GM18520 (cell line): ENCODE results near the gene DLG4.

Experiments used
- ATAC-seq: cut with Tn5 transposase; IDR thresholded peaks from one replicate; pipeline ENCODE4 v1.9.1; 2021; ENCODE audit not compliant: unreplicated experiment

Gene DLG4

GRCh38 chr17:7215652-7216180 is 3.9 kb downstream of the DLG4 start:
- no peak for ATAC-seq

GRCh38 chr17:7215136-7215638 is 4.4 kb downstream of the DLG4 start:
- no peak for ATAC-seq

GRCh38 chr17:7214300-7215135 is 5.1 kb downstream of the DLG4 start:
- peak; percentile 79 for ATAC-seq

- no peak for ATAC-seq
These were observed 5.7 kb downstream of the DLG4 start for GRCh38 chr17:7213895-7214299.

DNA sequence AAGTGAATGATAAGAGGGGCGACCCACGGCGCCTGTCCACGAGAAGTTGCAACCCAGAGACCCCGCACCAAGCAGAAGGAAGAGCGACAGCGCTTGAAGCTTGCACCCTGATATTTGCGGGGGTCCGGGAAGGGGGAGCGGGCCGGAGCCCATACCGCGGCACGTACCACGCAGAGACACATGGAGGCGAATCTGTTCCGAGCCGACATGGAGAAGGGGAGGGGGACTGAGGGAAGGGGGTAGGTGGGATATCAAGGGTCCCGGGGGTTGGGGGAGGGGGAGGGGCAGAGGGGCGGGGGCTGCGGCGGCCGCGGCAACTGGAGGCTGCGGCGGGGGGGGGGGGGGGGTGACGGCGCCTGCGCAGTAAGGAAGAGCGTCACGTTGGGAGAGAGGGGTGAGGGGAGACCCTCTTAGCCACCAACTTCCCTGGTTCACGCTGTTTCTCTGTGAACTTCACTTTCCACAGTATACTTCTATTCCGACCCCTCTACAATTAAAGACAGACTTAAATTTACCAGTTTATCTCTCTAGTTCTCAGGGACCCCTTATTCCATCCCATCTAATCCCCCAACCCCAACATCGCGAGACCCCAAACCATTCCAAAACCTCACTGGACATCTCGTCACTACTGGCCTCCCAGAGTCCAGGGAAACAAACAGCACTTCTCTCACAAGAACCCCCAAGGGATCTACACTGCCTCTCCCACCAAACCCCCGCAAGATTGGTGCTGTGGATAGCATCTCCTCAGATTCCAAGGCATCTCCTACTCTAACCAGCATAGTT is 8.0 kb downstream of the DLG4 start:
- ATAC-seq: no peak

DNA sequence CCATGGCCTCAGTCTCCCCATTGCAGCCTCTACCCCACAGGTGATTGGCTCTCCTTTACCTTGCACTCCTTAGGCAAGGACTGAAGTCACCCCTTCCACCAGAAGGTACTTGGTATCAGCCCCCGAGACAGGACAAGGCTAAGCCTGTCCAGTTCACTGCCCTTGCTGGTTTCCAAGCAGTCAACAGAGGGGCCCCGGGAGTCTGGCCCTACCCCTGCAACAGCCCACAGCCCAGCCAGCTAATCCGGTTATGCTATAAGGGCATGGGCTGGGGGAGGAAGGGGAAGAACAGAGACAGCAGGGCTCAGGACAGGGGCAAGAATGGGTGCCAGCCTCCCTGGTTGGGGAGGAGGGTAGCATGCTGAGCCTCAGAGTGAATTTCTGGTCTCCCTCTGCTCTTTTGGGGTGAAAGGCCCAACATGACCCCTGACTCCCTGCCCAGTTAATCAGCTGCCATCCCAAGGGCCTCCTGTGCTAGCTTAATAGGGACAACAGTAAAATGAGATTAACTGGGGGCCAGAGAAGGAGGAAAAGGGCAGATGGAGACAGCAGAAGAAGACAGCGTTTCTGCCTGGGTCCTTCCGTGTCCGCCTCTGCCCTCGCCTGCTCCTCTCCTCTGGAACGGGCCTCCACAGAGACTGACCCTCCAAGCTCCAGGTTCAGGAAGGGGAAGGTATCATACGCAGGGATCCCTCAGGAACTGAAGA is 10.7 kb downstream of the DLG4 start:
- ATAC-seq: no peak

DNA sequence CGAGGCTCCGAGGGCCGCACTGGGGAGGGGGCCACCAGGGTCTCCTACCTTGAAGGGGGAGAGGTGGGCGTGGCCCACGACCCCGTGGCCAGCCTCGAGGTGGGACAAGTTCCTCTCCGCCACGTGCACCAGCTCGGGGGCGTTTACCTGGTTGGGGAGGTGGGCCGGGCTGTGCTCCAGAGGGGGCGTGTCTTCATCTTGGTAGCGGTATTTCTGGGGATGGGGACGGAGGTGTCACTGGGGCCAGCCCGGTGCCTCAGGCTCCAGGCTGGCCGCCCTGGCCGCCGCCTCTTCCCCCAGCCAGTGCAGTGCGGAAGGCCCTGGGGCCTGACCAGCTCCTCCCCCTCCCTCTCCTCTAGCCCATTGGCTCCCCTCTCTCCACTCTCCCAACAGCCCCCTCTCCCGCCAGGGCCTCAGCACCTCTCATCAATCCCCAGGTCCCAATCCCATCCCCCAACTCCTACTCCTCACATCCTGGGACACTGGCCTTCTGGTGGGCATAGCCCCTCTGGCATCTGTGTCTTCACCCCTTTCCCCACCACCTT is 11.5 kb downstream of the DLG4 start:
- no peak for ATAC-seq

- no peak for ATAC-seq
These were observed 12.3 kb downstream of the DLG4 start for GRCh38 chr17:7207120-7208001.

DNA sequence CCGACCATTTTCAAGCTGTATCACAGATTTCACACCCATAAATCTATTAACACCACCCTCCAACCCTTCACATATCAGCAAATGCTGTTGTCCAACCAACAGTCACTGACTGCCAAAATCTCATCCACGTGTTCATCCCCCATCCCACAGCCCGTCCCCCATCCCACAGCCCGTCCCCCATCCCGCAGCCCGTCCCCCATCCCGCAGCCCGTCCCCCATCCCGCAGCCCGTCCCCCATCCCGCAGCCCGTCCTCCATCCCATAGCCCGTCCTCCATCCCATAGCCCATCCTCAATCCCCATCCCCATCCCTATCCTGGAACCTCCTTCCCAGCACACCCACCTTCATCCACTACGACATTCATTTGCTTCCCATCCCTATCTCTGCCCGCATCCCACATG is 14.1 kb downstream of the DLG4 start:
- no peak for ATAC-seq

DNA sequence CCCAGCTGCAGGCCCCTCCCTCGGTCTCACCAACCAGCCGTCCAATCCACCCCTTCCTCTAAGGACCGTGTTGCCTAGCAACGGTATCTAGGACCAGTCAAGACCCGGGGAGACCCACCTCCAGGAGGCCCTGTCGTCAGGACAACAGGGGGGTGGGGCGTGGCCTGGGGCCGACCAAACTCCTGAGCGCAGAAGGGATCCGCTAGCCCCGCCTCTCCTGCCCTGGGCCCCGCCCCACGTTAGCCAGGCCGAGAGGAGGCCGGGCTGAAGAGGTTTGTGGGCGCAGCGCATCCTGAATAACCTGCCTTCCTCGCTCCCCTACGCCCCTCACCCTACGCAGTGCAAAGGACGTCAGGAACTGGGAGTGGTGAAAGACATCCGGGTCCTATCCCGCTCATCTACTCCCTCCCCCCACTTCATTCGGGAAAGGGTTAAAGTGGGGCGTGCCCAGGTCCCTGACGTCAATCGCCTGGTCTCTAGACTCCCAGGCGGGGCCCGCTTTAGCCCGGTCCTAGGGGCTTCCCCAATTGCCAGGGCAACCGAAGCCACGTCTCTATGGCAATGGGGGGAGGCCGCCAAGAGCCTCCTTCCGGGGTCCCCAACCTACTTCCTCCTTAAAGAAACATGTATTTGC is 14.7 kb downstream of the DLG4 start:
- ATAC-seq: peak; percentile 68

GRCh38 chr17:7204336-7204735 is 15.3 kb downstream of the DLG4 start:
- ATAC-seq: no peak

- ATAC-seq: no peak
These were observed 16.2 kb downstream of the DLG4 start for GRCh38 chr17:7203391-7203790.

DNA sequence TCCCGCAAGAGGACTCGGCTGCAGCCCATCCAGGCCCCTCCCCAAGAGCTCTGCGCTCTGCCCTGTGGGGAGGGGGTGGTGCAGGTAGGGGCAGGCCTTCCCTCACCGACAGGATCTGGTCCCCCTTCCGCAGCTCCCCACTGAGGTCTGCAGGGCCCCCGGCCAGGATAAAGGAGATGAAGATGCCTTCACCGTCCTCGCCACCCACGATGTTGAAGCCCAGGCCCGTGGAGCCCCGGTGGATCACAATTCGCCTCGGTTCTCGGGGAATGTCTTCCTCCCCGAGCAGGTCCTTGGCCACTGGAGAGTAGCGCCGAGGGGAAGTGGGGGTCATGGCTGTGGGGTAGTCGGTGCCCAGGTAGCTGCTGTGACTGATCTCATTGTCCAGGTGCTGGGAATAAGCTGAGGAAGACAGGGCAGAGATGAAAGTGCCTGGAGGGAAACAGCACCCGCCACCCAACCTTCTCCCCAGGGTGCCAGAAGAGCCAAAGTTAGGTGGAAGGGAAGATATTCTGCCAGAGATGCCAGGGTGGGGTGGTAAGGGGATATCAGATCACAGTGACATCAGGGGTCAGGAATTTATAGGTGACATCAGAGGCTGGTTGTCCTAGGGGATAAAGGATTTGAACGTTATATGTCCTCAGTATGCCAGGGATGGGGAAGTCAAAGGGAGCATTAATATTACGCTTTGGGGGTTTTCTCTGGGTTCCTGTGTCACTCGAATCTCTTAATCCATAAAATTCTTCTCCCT is 22.8 kb downstream of the DLG4 start:
- no peak for ATAC-seq

DNA sequence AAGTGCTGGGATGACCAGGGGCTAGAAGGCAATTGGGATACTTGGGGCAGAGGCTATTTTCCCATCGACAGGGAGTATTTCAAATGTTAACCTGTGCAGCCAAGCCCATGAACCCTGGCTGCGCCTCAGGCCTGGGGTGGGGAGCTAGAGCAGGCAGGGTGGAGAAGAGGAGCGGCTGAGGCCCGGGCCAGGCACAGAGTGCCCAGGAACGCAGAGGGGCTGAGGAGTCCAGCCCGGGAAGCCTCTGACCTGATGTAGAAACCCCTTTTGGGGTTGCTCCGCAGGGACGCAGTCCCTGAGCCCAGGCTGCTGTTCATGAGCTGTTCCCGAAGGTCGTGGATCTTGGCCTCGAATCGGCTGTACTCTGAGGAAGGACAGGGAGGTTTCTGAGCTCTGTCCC is 23.7 kb downstream of the DLG4 start:
- ATAC-seq: no peak

DNA sequence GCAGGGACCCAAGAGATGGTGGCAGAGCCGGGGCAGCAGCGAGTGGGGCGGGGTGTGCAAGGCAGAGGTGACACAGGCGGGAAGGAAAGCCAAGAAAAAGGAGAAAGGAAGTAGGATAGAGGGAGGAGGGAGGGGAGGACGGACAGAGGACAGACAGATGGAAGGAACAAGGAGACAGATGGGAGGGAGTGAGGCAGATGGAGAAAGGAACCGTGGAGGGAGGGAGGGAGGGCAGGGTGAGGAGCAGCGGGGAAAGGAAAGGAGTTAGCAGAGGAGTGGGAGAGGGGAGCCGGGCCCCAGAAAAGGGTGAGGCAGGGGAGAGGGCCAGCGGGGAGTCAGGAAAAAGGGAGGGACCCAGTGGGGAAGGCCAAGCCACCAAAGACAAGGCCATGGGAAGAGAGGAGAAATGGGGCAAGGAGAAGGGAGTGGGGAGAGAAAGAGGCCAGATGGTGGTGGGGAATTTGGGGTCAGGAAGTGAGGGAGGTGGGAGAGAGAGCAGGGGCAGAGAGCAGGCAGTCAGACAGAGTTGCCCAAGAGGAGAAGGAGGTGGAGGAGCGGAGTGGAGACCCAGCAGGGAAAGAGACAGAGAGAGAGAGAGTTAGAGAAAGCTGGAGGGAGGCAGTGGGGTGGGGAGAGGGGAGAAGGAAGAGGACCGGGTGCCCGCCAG is 27.2 kb downstream of the DLG4 start:
- no peak for ATAC-seq

DNA sequence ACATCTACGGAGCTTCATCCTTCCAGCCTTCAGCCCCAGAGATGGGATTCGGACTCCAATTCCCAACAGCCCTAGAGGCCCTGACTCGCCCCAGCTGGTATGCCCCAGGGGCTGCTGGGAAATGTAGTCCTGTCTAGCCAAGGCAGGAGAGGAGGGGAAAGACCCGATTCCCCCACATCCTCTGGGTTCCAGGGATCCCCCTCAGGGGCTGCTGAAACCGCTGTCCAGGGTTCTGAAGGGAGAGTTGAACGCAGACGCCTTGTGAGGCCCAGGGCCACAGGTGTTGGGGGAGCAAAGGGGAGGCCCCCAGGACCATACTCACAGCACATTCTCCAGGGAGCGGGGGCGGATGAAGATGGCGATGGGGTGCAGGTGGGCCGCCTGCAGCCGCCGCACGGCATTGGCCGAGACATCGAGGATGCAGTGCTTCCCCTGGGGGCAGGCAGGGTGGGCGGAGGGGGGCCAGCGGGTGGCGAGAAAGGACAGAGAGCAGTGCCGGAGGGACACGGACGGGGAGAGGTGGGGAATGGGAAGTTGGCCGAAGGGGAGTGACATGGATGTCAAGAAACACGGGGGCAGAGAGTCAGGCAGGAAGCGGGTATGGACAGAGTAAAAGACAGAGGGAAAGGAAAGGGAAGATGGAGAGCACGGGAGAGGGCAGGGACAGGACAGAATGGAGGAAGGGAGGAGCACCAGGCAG is 27.9 kb downstream of the DLG4 start:
- no peak for ATAC-seq

DNA sequence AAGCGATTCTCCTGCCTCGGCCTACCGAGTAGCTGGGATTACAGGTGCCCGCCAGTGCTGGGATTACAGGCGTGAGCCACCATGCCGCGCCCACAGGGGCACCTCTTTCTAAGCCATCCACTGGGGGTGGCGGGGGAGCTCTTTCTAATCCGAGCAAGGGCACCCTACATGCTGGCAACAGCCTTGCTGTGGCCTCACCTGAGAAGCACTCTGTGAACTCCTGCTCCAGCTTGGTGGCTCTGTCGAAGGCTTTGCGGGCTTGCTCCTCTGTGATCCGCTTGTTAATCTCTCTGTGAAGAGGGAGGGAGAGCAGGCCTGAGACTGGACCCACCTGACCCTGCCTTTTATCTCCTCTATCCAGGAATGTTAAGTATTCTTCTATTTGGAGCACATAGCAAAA is 28.6 kb downstream of the DLG4 start:
- no peak for ATAC-seq
